Stimulated activated CD4-positive, alpha-beta T cell treated with anti-CD3 and anti-CD28 coated beads, Interleukin-12 subunit alpha, Interleukin-12 subunit beta, amount 100 ng/mL, for 4 hours (primary cell): ENCODE data around the gene KCNJ15.

Experiments
- DNase-seq: peaks from one replicate; pipeline ENCODE4 v3.0.0-alpha.2; 2020

Gene KCNJ15

GRCh38 chr21:38268864-38269575 is 12.2 kb downstream of the KCNJ15 start:
- DNase-seq, result no peak

GRCh38 chr21:38269576-38269936 is 12.8 kb downstream of the KCNJ15 start:
- DNase-seq, result no peak

GRCh38 chr21:38272215-38272614 is 15.4 kb downstream of the KCNJ15 start:
- no peak for DNase-seq

GRCh38 chr21:38273745-38274542 is 17.2 kb downstream of the KCNJ15 start:
- DNase-seq, result no peak

- DNase-seq, result no peak
These were observed 20.8 kb downstream of the KCNJ15 start for GRCh38 chr21:38277501-38278131.

- DNase-seq, result no peak
These were observed 23.7 kb downstream of the KCNJ15 start for GRCh38 chr21:38280454-38280853.

GRCh38 chr21:38280867-38281266 is 24.1 kb downstream of the KCNJ15 start:
- no peak for DNase-seq

GRCh38 chr21:38282921-38283320 is 26.1 kb downstream of the KCNJ15 start:
- DNase-seq, result no peak

GRCh38 chr21:38284216-38284615 is 27.4 kb downstream of the KCNJ15 start:
- no peak for DNase-seq

GRCh38 chr21:38286739-38287471 is 30.1 kb downstream of the KCNJ15 start:
- DNase-seq, result no peak

GRCh38 chr21:38287476-38287875 is 30.7 kb downstream of the KCNJ15 start:
- DNase-seq, result no peak

GRCh38 chr21:38289705-38290485 is 33.1 kb downstream of the KCNJ15 start:
- no peak for DNase-seq

GRCh38 chr21:38290809-38291208 is 34.0 kb downstream of the KCNJ15 start:
- DNase-seq, result no peak

- no peak for DNase-seq
These were observed 35.1 kb downstream of the KCNJ15 start for GRCh38 chr21:38291874-38292273.

- no peak for DNase-seq
These were observed 36.3 kb downstream of the KCNJ15 start for GRCh38 chr21:38293113-38293512.

GRCh38 chr21:38293765-38294164 is 37.0 kb downstream of the KCNJ15 start:
- no peak for DNase-seq

GRCh38 chr21:38294609-38295008 is 37.8 kb downstream of the KCNJ15 start:
- no peak for DNase-seq

- no peak for DNase-seq
These were observed 39.4 kb downstream of the KCNJ15 start for GRCh38 chr21:38295997-38296764.

- no peak for DNase-seq
These were observed 40.4 kb downstream of the KCNJ15 start for GRCh38 chr21:38297194-38297631.

GRCh38 chr21:38297871-38298270 is 41.1 kb downstream of the KCNJ15 start:
- no peak for DNase-seq

- no peak for DNase-seq
These were observed 42.0 kb downstream of the KCNJ15 start for GRCh38 chr21:38298832-38299231.

- DNase-seq, result no peak
These were observed 42.9 kb downstream of the KCNJ15 start for GRCh38 chr21:38299671-38300070.
